RWPE2 (cell line): ENCODE data around the gene PHF2.

Experiments
- ATAC-seq: fragments of 200-7000 bp; cut with Tn5 transposase; 3 replicates; pipeline ENCODE4 v1.9.1; 2021; ENCODE audit warnings: low read depth
- DNase-seq: peaks from one replicate; pipeline ENCODE4 v3.0.0-alpha.2; 2020; ENCODE audit warnings: low spot score
- H3K27ac ChIP-seq: fragments of 450-650 bp; 2 replicates; pipeline ENCODE4 v1.5.1; 2017; ENCODE audit warnings: mild to moderate bottlenecking; ENCODE audit not compliant: poor library complexity, severe bottlenecking
- H3K27me3 ChIP-seq: fragments of 250-450 bp; sonication (Bioruptor Pico); 2 replicates; pipeline ENCODE4 v1.5.1; 2021; ENCODE audit warnings: mild to moderate bottlenecking, moderate library complexity; ENCODE audit not compliant: insufficient read depth, poor library complexity, severe bottlenecking
- H3K36me3 ChIP-seq: fragments of 250-450 bp; sonication (Bioruptor Pico); 2 replicates; pipeline ENCODE4 v1.5.1; 2020; ENCODE audit warnings: low read depth, mild to moderate bottlenecking, moderate library complexity
- H3K4me1 ChIP-seq: fragments of 250-450 bp; sonication (Bioruptor Pico); 2 replicates; pipeline ENCODE4 v1.5.1; 2021; ENCODE audit warnings: mild to moderate bottlenecking, moderate library complexity; ENCODE audit not compliant: insufficient read depth, poor library complexity, severe bottlenecking
- H3K4me3 ChIP-seq: fragments of 250-450 bp; sonication (Bioruptor Pico); 2 replicates; pipeline ENCODE4 v1.5.1; 2021; ENCODE audit warnings: mild to moderate bottlenecking, moderate library complexity; ENCODE audit not compliant: severe bottlenecking
- H3K9me3 ChIP-seq: fragments of 250-450 bp; sonication (Bioruptor Pico); 2 replicates; pipeline ENCODE4 v1.5.1; 2021; ENCODE audit warnings: mild to moderate bottlenecking, moderate library complexity; ENCODE audit not compliant: severe bottlenecking
- TF ChIP-seq, protein P1 (sequence below): fragments of 450-650 bp; IDR thresholded peaks from one replicate; pipeline ENCODE4 v1.5.1; 2017; ENCODE audit warnings: mild to moderate bottlenecking, moderate library complexity; ENCODE audit not compliant: poor library complexity, severe bottlenecking

PHF2 gene

DNA sequence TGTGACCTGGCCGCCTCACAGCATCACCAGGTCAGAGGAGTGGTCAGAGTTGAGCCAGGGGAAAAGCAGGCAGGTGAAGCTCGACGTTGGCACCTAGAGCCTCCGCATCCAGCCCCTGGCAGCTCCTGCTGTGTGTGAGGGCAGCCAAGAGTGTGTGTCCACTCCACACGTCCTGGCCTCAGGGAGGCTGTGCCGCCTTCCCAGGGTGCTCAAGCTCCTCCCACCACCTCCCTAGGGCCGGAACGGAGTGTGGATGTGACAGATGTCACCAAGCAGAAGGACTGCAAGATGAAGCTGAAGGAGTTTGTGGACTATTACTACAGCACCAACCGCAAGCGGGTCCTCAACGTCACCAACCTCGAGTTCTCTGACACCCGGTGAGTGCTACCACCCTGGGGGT, 72.5 kb downstream of the PHF2 start:
- TF ChIP-seq, protein P1, sequence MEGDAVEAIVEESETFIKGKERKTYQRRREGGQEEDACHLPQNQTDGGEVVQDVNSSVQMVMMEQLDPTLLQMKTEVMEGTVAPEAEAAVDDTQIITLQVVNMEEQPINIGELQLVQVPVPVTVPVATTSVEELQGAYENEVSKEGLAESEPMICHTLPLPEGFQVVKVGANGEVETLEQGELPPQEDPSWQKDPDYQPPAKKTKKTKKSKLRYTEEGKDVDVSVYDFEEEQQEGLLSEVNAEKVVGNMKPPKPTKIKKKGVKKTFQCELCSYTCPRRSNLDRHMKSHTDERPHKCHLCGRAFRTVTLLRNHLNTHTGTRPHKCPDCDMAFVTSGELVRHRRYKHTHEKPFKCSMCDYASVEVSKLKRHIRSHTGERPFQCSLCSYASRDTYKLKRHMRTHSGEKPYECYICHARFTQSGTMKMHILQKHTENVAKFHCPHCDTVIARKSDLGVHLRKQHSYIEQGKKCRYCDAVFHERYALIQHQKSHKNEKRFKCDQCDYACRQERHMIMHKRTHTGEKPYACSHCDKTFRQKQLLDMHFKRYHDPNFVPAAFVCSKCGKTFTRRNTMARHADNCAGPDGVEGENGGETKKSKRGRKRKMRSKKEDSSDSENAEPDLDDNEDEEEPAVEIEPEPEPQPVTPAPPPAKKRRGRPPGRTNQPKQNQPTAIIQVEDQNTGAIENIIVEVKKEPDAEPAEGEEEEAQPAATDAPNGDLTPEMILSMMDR: no peak
- H3K27me3 ChIP-seq: no peaks in the 10 kb centered on the region
- no peak overlapping the region for H3K27ac ChIP-seq
- ATAC-seq (no peak), DNase-seq (peak; percentile 49)
- H3K36me3 ChIP-seq: peaks cover 17% of the 10 kb centered on the region
- no peaks in the 10 kb centered on the region for H3K9me3 ChIP-seq
- H3K4me1 ChIP-seq: no peaks in the 10 kb centered on the region
- H3K4me3 ChIP-seq: no peak overlapping the region

DNA sequence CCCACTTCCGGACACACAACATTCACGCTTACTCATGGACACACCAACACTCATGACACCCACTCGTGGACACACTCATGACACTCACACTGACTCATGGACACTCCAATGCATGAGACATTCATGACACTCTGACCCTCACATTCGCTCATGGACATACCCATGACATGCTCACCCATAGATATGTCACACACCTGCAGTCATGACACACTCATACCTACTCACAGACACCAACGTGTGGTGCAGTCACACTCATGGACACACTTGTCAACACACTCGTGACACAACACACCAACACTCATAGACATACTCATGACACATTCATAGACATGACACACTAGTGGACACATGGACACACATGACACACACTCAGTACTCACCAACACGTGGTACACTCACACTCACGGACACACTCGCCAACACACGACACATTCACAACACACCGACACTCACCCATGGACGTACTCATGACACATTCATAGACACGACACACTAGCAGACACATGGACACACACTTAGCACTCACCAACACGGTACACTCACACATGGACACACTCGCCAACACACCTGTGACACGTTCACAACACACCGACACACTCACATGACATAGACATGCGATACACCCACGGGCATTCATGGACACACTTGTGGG, 73.4 kb downstream of the PHF2 start:
- DNase-seq: no peak
- Histone ChIP-seq H3K4me3 (no peak overlapping the region), H3K36me3 (peaks cover 17% of the 10 kb centered on the region), H3K27me3 (no peaks in the 10 kb centered on the region), H3K9me3 (no peaks in the 10 kb centered on the region), H3K27ac (no peak overlapping the region), H3K4me1 (no peaks in the 10 kb centered on the region)
- TF ChIP-seq, protein P1: no peak
- ATAC-seq: no peak

DNA sequence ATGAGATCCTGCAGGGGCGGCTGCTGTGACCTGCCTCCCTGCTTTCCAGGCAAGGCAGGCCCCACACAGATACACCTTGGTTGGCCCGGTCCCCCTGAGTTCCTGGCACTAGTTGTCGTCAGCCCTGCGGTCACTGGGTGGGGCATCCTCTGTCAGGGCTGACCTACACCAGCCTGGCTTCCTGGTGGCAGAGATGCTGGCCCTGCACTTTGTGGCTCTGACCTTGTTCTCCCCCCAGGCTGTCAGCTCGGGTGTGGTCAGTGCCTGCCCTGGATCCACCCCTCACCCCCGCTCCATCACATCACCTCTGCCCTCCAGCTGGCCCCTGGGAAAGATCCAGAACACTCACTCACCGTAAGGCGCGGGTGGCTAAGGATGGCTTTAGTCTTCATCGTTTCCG, 74.1 kb downstream of the PHF2 start:
- Histone ChIP-seq H3K4me3 (no peak overlapping the region), H3K4me1 (no peaks in the 10 kb centered on the region), H3K27me3 (no peaks in the 10 kb centered on the region), H3K27ac (no peak overlapping the region), H3K9me3 (no peaks in the 10 kb centered on the region), H3K36me3 (peaks cover 17% of the 10 kb centered on the region)
- TF ChIP-seq, protein P1: no peak
- ATAC-seq (no peak), DNase-seq (no peak)

DNA sequence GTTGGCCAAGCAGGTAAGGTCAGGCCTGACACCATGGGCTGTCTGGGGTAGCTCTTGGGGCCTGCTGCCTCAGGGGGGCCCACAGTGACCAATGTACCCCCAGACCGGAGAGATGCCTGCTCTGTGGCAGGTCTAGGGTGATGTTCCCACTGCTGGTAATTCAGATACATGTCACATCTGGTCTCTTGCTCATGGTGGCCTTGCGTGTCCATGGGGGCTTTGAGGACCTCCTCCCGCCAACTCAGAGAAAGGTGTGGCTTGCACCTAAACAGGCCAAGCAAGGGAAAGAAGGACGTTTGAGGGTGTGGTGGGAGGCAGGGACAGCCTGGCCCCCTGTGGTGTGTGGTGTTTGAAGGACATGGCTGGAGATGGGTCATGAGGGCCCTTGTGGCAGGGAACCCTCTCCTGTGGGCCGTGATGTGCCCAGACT, 75.2 kb downstream of the PHF2 start:
- Histone ChIP-seq H3K27ac (no peak overlapping the region), H3K27me3 (no peaks in the 10 kb centered on the region), H3K4me1 (no peaks in the 10 kb centered on the region), H3K36me3 (peaks cover 17% of the 10 kb centered on the region), H3K9me3 (no peaks in the 10 kb centered on the region), H3K4me3 (no peak overlapping the region)
- no peak for DNase-seq
- no peak for ATAC-seq
- TF ChIP-seq, protein P1: no peak
